SKM-1 treated with dmso at 0.1 percent for 144 hours (cell line): ENCODE results near the gene INTS6.

Source experiments
- DNase-seq: peaks from one replicate; lab custom pipeline; 2025; ENCODE audit not compliant: unreplicated experiment; lab: John Stamatoyannopoulos, UW

The INTS6 gene

GRCh38 chr13:51347099-51347498 lies 105.7 kb downstream of the INTS6 start:
- DNase-seq = no peak

- no peak for DNase-seq
Measured at GRCh38 chr13:51346397-51346796, 106.4 kb downstream of the INTS6 start.

GRCh38 chr13:51343475-51343874 lies 109.4 kb downstream of the INTS6 start:
- no peak for DNase-seq

GRCh38 chr13:51342706-51343105 lies 110.1 kb downstream of the INTS6 start:
- no peak for DNase-seq

- no peak for DNase-seq
Measured at GRCh38 chr13:51341791-51342190, 111.0 kb downstream of the INTS6 start.

- DNase-seq = no peak
Measured at GRCh38 chr13:51341232-51341631, 111.6 kb downstream of the INTS6 start.

- DNase-seq = no peak
Measured at GRCh38 chr13:51339952-51340732, 112.7 kb downstream of the INTS6 start.

GRCh38 chr13:51339354-51339753 lies 113.5 kb downstream of the INTS6 start, which contains the start of gene SERPINE3:
TSS of gene SERPINE3 (plus strand) at chr13:51339691. CDS start at chr13:51341092, 1,401 bp downstream.
- DNase-seq = no peak

- DNase-seq = no peak
Measured at GRCh38 chr13:51336746-51337145, 116.1 kb downstream of the INTS6 start.

GRCh38 chr13:51333826-51334225 lies 119.0 kb downstream of the INTS6 start:
- no peak for DNase-seq

- no peak for DNase-seq
Measured at GRCh38 chr13:51333421-51333820, 119.4 kb downstream of the INTS6 start.

GRCh38 chr13:51332566-51333361 lies 120.1 kb downstream of the INTS6 start:
- no peak for DNase-seq

- DNase-seq = no peak
Measured at GRCh38 chr13:51331354-51331861, 121.4 kb downstream of the INTS6 start.

- peak; percentile 86 for DNase-seq
Measured at GRCh38 chr13:51330791-51331190, 122.0 kb downstream of the INTS6 start.

- DNase-seq = peak; percentile 2
Measured at GRCh38 chr13:51329606-51330005, 123.2 kb downstream of the INTS6 start.

- DNase-seq = no peak
Measured at GRCh38 chr13:51328488-51328887, 124.3 kb downstream of the INTS6 start.

- no peak for DNase-seq
Measured at GRCh38 chr13:51327961-51328360, 124.9 kb downstream of the INTS6 start.

- DNase-seq = no peak
Measured at GRCh38 chr13:51326777-51327176, 126.1 kb downstream of the INTS6 start.

- no peak for DNase-seq
Measured at GRCh38 chr13:51325837-51326236, 127.0 kb downstream of the INTS6 start.

- DNase-seq = no peak
Measured at GRCh38 chr13:51324714-51325420, 128.0 kb downstream of the INTS6 start.

- no peak for DNase-seq
Measured at GRCh38 chr13:51323824-51324511, 128.9 kb downstream of the INTS6 start.
